Kidney epithelial cell (primary cell): ENCODE measurements around the gene LHPP. TPM values are rescaled to one million over a fixed set of nuclear protein-coding genes. Genes with fewer than 3 reads are reported as not detected.

Experiments used
- DNase-seq: peaks from one replicate; pipeline ENCODE4 v3.0.0-alpha.2; 2010; ENCODE audit warnings: low read depth
- H3K27me3 ChIP-seq: 2 replicates; pipeline ENCODE4 v1.6.0; 2011; ENCODE audit warnings: low read length; ENCODE audit not compliant: control insufficient read depth, insufficient read depth
- H3K36me3 ChIP-seq: 2 replicates; pipeline ENCODE4 v1.5.1; 2011; ENCODE audit warnings: low read length; ENCODE audit not compliant: control insufficient read depth, insufficient read depth
- H3K4me3 ChIP-seq: 2 replicates; pipeline ENCODE4 v1.5.1; 2011; ENCODE audit warnings: low read depth, mild to moderate bottlenecking, control low read depth, low read length
- CTCF ChIP-seq: IDR thresholded peaks from 2 replicates; pipeline ENCODE4 v1.5.1; 2011; ENCODE audit warnings: mild to moderate bottlenecking, moderate library complexity, low read length, control low read depth, inconsistent platforms; ENCODE audit not compliant: insufficient read depth, poor library complexity, severe bottlenecking
- total RNA-seq: library from RNA; depleted of rRNA; stranded (reverse); fragments of >200 nt; gene quantifications from 2 replicates; pipeline ENCODE4 v1.2.3, GENCODE V29; 2015

Gene LHPP
- total RNA-seq, 1 donor from 2014 or later: 6.3 TPM

- DNase-seq: no peak
- no peak for TF ChIP-seq CTCF
- H3K36me3 ChIP-seq: no peaks in the 10 kb centered on the region
- H3K4me3 ChIP-seq: no peak overlapping the region
- no peaks in the 10 kb centered on the region for H3K27me3 ChIP-seq
Observed at GRCh38 chr10:124622866-124623536, 161.4 kb downstream of the LHPP start.

GRCh38 chr10:124624006-124624405 is 162.4 kb downstream of the LHPP start:
- H3K36me3 ChIP-seq: no peaks in the 10 kb centered on the region
- TF ChIP-seq CTCF: no peak
- no peak overlapping the region for H3K4me3 ChIP-seq

GRCh38 chr10:124624466-124624865 is 162.8 kb downstream of the LHPP start:
- DNase-seq: no peak
- TF ChIP-seq CTCF: no peak
- Histone ChIP-seq H3K36me3 (no peaks in the 10 kb centered on the region), H3K4me3 (no peak overlapping the region), H3K27me3 (no peaks in the 10 kb centered on the region)

More at GRCh38 chr10:124624006-124624405, 162.4 kb downstream of the LHPP start:
- H3K27me3 ChIP-seq: no peaks in the 10 kb centered on the region
- DNase-seq: no peak

GRCh38 chr10:124624895-124625294 is 163.3 kb downstream of the LHPP start:
- H3K27me3 ChIP-seq: no peaks in the 10 kb centered on the region
- no peak for TF ChIP-seq CTCF
- no peaks in the 10 kb centered on the region for H3K36me3 ChIP-seq
- H3K4me3 ChIP-seq: no peak overlapping the region
- DNase-seq: no peak

GRCh38 chr10:124625831-124626238 is 164.2 kb downstream of the LHPP start:
- Histone ChIP-seq H3K36me3 (no peaks in the 10 kb centered on the region), H3K27me3 (no peaks in the 10 kb centered on the region), H3K4me3 (no peak overlapping the region)
- DNase-seq: no peak
- no peak for TF ChIP-seq CTCF
